GM21619 (cell line): ENCODE data around the gene GPRASP2.

Experiments used
- ATAC-seq: cut with Tn5 transposase; IDR thresholded peaks from one replicate; pipeline ENCODE4 v1.9.1; 2021; ENCODE audit not compliant: unreplicated experiment

Gene GPRASP2

DNA sequence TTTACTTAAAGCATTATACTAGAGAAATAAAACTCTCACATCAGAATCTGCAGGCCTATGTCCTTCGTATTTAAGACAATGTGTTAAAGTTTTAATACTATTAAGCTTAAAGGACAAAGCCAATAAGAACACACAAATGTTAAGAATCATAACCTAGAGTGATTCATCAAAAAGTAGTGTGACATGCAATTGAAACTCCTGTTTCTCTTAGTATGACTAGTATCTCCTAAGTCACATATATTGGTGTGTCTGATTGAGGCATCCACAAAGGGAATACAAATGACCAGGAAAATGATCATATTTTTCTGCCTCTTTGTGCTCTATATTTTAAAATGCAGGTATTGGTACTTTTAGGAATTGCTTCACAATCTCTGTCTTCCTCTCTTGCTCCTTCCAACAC is 32.1 kb downstream of the GPRASP2 start:
- ATAC-seq, result no peak

GRCh38 chrX:102745513-102745856 is 33.2 kb downstream of the GPRASP2 start:
- no peak for ATAC-seq

- no peak for ATAC-seq
Measured at GRCh38 chrX:102745857-102746584, 33.8 kb downstream of the GPRASP2 start.

DNA sequence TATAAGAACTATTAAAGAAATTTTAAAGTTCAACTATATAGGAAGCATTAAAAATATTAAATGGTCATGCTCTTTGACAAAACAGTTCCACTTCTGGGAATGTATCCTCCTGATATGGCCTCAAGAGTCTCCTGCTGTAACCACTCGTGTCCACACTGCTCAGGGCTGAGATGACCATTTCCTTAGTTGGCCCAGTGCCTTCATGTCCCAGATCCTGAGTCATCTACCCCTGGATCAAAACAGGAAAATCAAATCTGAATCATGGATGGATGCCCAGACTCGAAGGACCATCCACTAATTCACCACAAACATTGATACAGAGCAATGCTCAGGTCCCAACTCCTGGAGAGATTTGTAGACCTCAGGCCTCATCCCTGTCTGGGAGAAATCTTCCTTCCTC is 53.0 kb downstream of the GPRASP2 start:
- ATAC-seq, result no peak

DNA sequence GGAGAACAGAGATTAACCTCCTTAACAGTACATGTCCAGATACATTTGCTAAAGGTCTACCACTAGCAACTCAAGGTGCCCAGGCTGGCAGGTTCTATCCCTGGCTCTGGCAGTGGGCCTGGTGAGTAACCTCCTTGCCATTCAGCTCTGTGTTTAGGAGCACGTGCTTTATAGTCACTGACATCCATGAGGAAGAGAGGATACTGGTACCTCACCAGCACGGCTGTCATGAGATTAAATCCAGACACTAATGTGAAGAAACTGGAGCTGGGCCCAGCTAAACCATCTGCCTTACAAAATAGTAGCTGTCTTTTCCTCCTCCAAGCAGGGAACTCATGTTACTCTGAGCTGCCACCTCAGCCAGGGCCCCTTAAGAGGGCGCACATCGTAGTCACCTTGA is 53.6 kb downstream of the GPRASP2 start:
- no peak for ATAC-seq

DNA sequence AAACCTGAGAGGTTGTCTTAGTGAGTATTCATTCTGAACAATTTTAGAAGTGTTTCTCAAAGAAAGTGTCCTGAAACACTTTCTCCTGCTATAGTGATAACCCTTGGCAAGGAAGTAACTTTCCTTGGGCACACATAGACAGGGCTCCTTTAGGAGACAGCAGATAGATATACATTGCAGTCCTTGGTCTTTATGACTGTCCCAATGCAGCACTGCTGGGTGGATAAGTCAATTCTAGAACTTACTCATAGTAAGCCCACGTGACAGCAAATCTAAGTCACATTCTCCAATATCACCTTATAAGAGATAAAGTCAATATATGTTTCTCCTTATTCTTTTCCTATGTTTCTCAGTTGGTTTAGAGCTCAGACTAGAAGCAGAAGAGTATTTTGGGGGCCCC is 55.0 kb downstream of the GPRASP2 start:
- ATAC-seq, result no peak
